ENCODE results near the gene C9orf72. TPM values are rescaled to one million over a fixed set of nuclear protein-coding genes. Genes with fewer than 3 reads are reported as not detected.
A peak's percentile ranks its signal among the peaks of the same experiment; 100 is the strongest.

The C9orf72 gene
- total RNA-seq, 1 donor from 2014 or later, result 19.2 TPM

DNA sequence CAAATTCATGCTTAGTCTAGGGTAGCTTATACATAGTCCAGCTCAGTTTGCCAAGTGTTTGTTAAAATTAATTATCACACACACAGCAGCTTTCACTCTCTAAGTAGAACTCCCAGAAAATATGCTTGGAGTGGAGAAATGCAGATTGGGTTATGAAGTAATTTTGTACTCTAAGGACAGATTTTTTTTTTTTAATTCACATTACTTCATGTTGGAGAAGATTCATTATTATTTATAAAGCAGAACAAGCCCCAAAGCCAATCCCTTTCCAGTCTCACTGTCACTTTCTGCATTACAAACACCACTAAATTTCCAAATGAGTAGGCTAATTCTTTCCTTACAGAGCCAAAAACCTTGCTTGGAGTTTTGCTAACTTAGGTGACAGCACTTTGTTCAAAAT is 11.7 kb upstream of the C9orf72 start:
- intact Hi-C loops (cut with micrococcal nuclease), result no loop called here
- DNase-seq (no peak), ATAC-seq (no peak)

DNA sequence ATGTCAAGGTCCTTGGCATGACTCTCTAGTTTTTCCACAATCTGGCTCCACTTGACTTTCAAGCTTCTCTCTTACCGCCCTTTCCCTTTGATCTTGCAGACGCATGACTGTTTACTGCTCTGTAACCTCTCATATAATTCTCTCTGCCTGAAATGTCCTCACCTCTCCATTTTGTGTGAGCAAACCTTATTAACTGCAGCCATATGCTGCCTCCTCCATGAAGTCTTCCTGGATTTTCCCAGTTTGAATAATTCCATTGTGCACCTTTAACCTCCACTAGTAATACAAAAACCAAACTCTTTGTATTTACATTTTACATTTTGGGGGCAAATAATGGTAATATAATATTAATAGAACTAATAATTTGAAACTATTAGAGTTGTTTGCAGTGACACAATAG is 9.5 kb upstream of the C9orf72 start:
- ATAC-seq (no peak), DNase-seq (no peak)
- intact Hi-C loops (cut with micrococcal nuclease), result no loop called here

DNA sequence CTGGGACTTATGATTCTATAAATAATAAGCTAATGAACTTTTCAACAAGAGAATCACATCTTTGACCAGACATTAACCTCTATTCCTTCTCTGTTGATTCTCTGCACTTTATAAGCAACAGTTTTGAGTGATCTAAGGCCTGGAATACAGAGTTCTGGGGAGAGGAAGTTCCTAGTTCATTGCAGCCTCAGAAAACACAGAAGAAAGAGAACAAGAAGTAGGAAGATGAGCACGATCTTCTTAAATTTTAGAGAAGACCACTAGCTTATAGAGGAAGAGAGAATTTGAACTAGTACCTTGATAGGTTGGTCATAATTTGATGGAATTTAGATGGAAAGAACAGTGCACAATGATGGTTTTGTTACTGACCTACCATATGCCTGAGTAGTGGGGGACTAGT is 8.5 kb upstream of the C9orf72 start:
- no peak for DNase-seq
- ATAC-seq, result no peak
- intact Hi-C loops (cut with micrococcal nuclease), result no loop called here

DNA sequence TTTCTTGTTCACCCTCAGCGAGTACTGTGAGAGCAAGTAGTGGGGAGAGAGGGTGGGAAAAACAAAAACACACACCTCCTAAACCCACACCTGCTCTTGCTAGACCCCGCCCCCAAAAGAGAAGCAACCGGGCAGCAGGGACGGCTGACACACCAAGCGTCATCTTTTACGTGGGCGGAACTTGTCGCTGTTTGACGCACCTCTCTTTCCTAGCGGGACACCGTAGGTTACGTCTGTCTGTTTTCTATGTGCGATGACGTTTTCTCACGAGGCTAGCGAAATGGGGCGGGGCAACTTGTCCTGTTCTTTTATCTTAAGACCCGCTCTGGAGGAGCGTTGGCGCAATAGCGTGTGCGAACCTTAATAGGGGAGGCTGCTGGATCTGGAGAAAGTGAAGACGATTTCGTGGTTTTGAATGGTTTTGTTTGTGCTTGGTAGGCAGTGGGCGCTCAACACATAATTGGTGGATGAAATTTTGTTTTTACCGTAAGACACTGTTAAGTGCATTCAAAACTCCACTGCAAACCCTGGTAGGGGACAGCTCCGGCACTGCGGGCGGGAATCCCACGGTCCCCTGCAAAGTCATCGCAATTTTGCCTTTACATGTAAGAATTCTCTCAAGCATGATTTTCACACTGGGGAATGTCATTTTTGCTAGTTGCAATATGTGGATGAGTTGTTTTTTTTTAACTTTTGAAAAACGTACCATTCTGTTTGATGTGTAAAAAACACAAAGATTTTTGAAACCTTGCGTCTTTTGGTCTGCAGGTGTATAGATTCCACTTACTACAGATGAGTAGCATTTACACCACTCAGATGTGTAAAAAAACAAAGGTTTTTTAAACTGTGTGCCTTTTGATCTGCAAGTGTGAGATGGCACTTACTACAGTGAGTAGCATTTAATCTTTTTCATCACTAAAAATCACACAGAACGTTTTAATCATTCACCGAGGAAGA is 631 bp upstream of the C9orf72 start:
- DNase-seq, result peak; percentile 93
- peak; percentile 91 for ATAC-seq
- intact Hi-C loops (cut with micrococcal nuclease), result no loop called here

DNA sequence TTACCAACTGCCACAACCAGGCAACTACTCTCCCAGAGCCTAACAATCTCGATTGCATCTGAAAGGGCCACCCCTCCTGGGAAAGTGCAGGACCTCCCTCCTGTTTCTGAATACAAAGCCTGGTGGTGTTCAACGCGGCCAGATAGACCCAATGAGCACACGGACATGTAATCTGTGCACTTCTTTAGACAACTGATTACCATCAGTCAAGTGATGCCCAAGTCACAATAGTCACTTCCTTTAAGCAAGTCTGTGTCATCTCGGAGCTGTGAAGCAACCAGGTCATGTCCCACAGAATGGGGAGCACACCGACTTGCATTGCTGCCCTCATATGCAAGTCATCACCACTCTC is 739 bp downstream of the C9orf72 start:
- ATAC-seq, result peak; percentile 27
- intact Hi-C loops (cut with micrococcal nuclease), result no loop called here
- DNase-seq, result no peak

DNA sequence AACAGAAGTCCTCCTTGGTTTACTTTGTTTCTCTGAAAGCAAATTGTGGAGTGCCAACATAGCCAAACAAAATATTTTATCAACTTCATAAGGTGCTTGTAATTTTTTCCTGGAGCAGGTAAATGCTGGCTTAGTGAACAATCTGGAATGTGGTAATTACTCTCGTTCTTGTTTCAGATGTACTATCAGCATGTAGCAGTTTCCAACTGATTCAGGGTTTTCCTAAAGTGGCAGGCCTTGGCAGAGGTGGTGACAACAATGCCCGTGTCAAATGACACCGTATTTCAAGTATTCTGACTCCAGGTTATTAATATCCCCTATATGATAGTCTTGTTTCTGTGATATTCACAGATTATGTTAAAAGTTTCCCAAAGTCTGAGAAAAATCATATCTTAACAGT is 1.2 kb downstream of the C9orf72 start:
- intact Hi-C loops (cut with micrococcal nuclease), result no loop called here
- ATAC-seq, result no peak
- DNase-seq, result peak; percentile 21

DNA sequence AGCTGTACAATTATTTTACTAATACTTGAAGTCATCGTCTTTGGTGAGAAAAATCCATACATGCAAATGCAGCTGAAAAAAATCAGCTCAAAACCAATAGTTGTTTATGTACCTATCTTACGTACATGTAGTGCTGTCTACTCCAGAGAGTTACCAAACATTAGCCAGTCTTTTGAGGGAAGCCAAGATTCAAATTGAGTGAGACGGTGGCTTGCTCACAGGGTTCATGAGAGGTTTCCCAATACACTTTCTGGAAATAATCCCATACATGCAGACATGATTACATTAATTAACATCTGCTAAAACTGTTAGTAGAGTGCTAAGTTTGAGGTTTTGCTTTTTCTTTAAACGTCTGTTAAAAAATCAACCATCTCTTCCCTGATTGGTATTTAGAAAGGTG is 2.3 kb downstream of the C9orf72 start:
- ATAC-seq, result no peak
- DNase-seq, result no peak
- intact Hi-C loops (cut with micrococcal nuclease), result no loop called here

DNA sequence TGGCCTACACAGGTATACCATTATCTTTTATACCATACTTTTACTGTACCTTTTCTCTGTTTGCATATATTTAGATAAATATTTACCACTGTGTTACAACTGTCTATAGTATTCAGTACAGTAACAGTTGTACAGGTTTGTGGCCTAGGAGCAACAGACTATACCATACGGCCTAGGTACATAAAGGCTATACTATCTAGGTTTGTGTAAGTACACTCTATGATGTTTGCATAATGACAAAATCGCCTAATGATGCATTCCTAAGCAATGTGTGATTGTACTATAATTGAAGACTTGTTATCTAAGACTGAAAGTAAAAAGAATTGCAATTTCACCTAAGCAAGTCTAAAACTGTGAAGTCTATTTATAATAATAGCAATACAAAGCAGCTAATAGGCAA is 3.9 kb downstream of the C9orf72 start:
- intact Hi-C loops (cut with micrococcal nuclease), result no loop called here
- DNase-seq (no peak), ATAC-seq (no peak)

DNA sequence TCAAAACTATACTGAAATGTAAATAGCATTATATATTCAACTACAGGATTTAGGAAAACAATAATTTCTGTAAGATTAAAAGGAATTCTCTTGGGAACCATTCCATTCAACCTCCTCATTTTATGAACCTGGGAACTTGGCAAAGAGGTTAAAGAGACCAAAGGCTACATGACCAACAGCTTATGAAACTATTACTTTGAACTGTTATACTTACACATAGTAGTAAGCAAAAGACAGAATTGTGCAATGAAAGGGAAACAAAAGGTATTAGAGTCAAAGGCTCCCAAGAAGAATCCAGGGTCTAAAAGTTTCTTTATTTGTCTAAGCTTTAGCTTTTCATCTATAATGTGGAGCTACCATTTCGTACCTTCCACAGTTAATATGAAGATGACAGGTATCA is 7.2 kb downstream of the C9orf72 start:
- ATAC-seq (no peak), DNase-seq (no peak)
- intact Hi-C loops (cut with micrococcal nuclease), result no loop called here

DNA sequence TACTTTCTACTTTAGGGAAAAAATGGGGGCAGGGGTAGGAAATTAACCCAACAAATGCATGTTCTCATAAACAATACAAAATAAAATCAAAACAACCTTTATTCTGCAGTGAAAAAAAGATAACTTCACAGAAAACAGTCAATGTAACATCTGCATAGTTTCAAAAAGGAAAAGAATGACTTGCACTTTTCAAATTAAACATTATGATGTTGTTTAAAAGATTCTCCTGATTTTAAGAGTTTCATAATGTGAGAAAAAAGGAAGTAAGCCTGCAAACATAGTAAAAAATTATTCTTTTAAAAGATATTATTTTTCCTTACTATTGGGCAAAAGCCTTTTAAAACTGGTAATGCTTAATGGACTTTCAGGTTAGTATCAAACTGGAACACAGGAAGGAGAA is 7.6 kb downstream of the C9orf72 start:
- intact Hi-C loops (cut with micrococcal nuclease), result no loop called here
- DNase-seq (no peak), ATAC-seq (no peak)

DNA sequence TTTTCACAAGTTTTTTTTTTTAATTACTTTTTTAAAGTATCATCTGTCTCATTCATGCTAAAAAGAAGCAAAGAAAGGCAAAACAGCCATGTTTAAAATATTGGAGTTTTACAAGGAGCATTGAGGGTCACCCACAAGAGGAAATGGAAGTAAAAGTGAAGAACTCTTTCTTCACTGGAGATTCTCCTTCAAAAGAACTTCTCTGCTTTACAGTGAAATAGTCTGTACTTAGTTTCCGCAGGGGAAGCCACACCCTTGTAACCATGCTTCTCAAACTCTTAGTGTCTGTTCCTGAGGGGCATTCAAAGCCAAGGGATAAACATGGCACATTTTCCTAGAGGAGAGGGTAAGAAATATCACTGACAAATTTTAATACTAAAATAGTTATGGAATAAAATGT is 8.6 kb downstream of the C9orf72 start:
- peak; percentile 52 for ATAC-seq
- DNase-seq, result no peak

DNA sequence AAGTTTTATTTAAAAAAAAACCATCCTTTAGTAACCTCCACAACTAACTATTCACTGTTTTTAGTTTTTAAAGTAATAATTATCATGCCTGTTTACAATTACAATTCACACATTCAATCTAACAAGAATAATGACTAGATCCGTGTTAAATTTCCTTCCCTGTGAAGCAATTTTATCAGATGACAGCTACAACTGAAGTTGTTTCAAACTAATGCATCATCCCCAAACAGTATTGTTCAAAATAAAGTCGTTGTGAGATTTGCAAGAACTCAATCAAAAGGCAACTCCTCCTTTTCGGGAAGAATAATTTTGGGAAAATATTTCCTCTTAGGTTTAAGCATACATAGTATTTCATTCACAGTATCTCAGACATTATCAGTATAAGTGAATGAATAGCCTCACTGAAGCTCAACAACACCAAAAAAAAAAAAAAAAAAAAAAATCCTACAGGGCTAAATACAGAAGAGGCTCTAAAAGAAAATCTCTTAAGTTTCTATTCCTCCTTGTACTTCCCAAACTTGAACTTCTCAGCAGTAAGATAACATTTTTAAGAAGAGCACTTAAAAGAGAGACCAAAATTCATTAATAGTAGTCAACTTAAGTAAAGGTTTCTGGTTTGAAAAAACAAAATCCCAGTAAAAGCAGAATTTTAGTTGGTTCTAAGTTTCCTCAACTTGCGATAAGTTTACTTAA is 9.4 kb downstream of the C9orf72 start:
- DNase-seq (no peak), ATAC-seq (peak; percentile 15)
- intact Hi-C loops (cut with micrococcal nuclease), result no loop called here

More for the DNA sequence above, 8.6 kb downstream of the C9orf72 start:
- intact Hi-C loops (cut with micrococcal nuclease), result no loop called here

DNA sequence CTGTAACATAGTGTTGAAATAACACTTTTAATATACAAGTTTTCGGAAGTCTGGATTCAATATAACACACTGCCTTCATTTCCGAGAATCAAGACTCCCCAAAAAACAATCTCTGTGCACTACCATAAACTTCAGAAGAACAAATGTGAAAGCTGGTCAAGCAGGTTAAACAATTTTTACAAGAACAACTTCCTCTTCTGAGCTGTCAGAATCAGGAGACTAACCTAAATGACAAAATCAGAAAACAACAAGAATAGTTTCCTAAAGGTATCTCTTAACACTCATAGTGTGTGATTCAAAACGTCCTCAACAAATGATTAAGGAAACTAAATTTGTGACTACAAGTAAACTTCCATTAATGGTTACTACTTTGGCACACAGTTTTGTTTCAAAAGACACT is 11.6 kb downstream of the C9orf72 start:
- intact Hi-C loops (cut with micrococcal nuclease), result no loop called here

DNA sequence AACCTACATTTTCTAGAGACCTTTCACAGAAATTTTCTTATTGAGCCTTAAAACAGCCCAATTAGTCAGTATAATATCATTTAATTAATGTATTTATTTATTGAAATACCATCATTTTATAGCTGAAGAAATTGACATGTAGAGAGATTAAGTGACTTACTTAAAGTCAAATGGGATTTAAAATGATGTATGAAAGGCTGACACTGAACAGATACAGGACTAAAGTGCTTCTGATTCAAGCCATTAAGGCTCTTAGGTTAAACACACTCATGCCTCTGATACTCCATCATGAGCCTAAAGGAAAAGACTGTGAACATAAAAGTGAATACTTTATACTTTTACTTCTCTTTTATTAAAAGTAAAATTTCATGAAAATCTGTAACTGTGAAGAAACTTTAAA is 12.8 kb downstream of the C9orf72 start:
- no peak for ATAC-seq
- intact Hi-C loops (cut with micrococcal nuclease), result no loop called here
- no peak for DNase-seq

More for the DNA sequence above, 11.6 kb downstream of the C9orf72 start:
- DNase-seq (no peak), ATAC-seq (no peak)

DNA sequence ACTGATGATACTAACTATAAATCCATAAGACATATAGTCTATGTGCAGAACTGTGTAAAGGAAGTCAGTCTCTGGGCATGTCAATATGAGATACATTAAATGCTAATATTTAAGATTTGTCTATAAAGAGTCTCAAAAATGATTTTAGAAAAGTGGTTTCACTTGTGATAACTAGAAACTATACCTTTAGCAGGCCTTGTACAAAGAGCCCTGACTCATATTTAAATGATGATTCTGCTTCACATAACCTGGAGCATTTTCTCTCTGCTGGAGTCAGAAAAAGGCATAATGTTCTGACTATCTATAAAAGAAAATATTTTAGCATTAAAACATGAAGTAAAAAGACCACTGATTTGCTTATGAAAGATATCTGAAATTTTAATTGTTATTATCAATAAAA is 15.0 kb downstream of the C9orf72 start:
- intact Hi-C loops (cut with micrococcal nuclease), result no loop called here
- DNase-seq, result no peak
- ATAC-seq, result no peak

DNA sequence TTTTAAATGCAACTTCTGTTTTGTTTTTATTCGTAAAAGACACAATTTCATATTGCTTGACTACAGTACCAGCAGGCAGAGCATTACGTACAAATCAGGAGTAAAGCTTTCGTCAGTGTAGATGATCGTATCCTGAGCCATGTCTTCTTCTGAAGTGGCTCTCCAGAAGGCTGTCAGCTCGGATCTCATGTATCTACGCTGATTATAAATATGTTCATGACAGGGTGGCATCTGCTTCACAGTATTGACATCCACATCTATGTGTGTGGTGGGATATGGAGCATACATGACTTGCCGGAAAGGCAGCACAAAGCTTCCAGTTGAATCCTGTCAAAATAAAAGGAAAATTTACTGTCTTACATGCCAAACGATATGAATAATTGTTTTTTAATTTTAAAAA is 16.8 kb downstream of the C9orf72 start:
- DNase-seq, result no peak
- no peak for ATAC-seq
- intact Hi-C loops (cut with micrococcal nuclease), result no loop called here

DNA sequence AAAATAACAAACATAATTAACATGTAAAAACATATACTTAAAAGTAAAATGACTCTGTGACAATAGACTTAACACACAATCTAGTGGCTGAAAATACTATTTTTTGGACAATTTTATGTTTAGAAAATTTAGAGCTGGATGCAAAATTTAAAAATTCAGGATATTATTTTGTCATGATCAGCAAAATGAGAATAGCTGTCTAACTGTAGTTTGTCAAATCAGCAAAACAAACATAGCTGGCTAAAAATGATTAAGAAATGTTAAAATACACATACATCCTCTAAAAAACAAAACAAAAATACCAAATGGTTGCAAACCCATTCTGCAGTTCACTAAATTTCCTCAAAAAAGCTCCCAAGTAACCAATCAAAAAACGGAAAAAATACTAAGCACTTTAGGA is 18.6 kb downstream of the C9orf72 start:
- ATAC-seq (no peak), DNase-seq (no peak)
- intact Hi-C loops (cut with micrococcal nuclease), result no loop called here

DNA sequence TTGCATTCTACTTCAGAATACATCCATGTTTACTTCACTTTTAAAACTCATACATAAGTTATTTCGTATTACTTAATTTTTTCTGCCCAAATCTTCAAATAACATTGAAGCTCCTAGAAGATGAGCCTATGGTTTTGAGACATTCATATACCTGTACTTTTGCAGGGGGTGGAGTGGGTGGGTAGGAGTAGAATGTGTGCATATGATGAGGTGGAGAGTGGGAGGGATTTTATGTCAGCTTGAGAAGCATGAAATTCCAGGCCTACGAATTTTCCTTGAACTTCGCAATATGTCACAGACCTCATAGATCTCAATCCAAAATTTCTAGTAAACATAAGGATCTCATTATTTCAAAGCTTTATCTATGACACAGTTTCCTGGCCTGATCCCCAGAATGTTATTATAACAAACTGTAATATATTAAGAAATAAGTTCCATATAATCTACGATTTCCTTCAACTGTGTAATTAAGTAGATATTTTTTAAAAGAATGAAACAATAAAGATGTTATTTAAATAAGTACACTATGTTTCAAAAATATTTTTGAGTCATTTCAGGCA is 24.0 kb downstream of the C9orf72 start:
- DNase-seq (no peak), ATAC-seq (no peak)
- intact Hi-C loops (cut with micrococcal nuclease), result loop anchor here (5.0 kb wide), 1 partner anchor 217 kb away; no protein-coding TSS in a partner anchor

DNA sequence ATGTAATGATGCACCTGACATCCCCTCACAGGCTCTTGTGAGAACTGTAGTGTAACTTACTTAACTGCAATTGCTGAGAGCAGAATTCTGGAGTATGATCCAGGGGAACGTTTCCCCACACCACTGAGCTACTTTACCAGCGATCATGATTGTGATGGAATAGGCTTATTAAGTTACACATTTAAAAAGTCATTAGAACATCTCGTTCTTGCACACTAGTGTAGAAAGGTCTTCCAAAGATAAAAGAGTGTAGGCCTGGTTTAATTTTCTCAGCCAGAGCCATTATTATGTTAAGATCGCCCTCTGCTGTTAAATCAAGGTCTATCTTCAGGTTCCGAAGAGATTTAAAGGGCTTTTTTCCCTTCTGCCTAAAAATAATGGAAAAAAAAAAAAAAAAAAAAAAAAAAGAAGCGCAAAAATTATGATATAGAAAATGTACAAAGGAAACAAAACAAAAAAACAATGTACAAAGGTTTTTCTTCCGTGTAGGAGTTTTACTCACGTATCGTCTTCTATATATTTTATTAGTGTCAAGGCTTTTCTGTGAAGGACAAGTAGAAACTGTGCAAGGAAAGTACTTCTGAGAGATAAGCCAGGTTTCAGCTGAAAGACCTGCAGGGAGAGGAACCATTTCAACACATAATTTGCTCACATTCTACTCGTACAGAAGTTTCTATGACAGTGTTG is 25.1 kb downstream of the C9orf72 start:
- no peak for DNase-seq
- intact Hi-C loops (cut with micrococcal nuclease), result loop anchor here (5.0 kb wide), 1 partner anchor 216 kb away; no protein-coding TSS in a partner anchor
- ATAC-seq, result peak; percentile 91

DNA sequence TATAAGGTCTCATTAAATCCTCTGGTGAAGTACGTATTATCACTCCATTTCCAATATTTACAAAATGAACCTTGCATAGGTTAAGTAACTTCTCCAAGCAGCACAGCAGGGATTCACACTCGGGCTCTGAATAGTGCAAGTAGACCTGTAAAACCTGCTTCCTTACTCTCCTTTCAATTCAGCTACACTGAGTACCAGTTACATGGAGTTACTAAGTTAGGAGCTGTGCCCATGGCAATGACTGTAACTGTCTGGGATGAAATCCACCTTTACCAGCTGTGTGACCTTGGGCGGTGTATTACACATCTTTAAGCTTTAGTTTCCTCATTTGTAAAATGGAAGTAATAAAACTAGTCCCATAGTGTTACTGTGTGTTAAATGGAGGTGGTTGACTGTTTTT is 27.8 kb downstream of the C9orf72 start:
- ATAC-seq, result no peak
- intact Hi-C loops (cut with micrococcal nuclease), result loop anchor here (5.0 kb wide), 1 partner anchor 213 kb away; no protein-coding TSS in a partner anchor
- no peak for DNase-seq

All from left ventricle myocardium superior (tissue), 1 donor.